IMR-90 (cell line): Measurements from ENCODE around the gene PHAF1. TPM values are rescaled to one million over a fixed set of nuclear protein-coding genes. Genes with fewer than 3 reads are reported as not detected.

Experiments used
- ATAC-seq: fragments of 200-7000 bp; cut with Tn5 transposase; 2 replicates; pipeline ENCODE4 v1.9.1; 2020; ENCODE audit warnings: low read depth, mild to moderate bottlenecking, moderate library complexity
- BruUV-seq: library from RNA; stranded (reverse); fragments of 400-500 nt; replicated peaks from 2 replicates; lab custom pipeline; 2021; lab: Mats Ljungman, UMichigan
- CTCF ChIA-PET: fragments of 300-600 bp; formaldehyde crosslinking; extraction: SDS; loops from one replicate; lab custom pipeline; 2021; ENCODE audit warnings: antibody characterized with exemption; lab: Yijun Ruan, JAX
- POLR2A ChIA-PET: fragments of 300-600 bp; sonication (Branson Sonifier 250); formaldehyde crosslinking; loops from one replicate; lab custom pipeline; 2022; ENCODE audit warnings: antibody characterized with exemption; ENCODE audit not compliant: unreplicated experiment; lab: Charles Lee
- DNase-seq: peaks from one replicate; pipeline ENCODE4 v3.0.0; 2013
- H2AFZ ChIP-seq: replicated peaks from 2 replicates; pipeline ENCODE3; 2013; ENCODE audit warnings: low read length, mild to moderate bottlenecking; ENCODE audit not compliant: poor library complexity
- H2AK5ac ChIP-seq: 2 replicates; pipeline ENCODE4 v1.6.1; 2013; ENCODE audit warnings: low read depth, low read length, inconsistent platforms
- H2AK9ac ChIP-seq: replicated peaks from 2 replicates; pipeline ENCODE3; 2013; ENCODE audit warnings: mild to moderate bottlenecking, low read depth, low read length, moderate library complexity; ENCODE audit not compliant: poor library complexity
- H2BK120ac ChIP-seq: 2 replicates; pipeline ENCODE4 v1.6.1; 2013; ENCODE audit warnings: low read depth, low read length, inconsistent platforms
- H2BK15ac ChIP-seq: 3 replicates; pipeline ENCODE4 v1.6.1; 2013; ENCODE audit warnings: low read depth, low read length, inconsistent platforms
- H2BK20ac ChIP-seq: 2 replicates; pipeline ENCODE4 v1.6.1; 2013; ENCODE audit warnings: low read depth, mild to moderate bottlenecking, inconsistent platforms, low read length, moderate library complexity
- H2BK5ac ChIP-seq: 2 replicates; pipeline ENCODE4 v1.6.1; 2013; ENCODE audit warnings: mild to moderate bottlenecking, low read depth, low read length, inconsistent platforms; ENCODE audit not compliant: poor library complexity, severe bottlenecking
- H3K14ac ChIP-seq: replicated peaks from 2 replicates; pipeline ENCODE4 v1.6.1; 2013; ENCODE audit warnings: low read depth, low read length, inconsistent platforms
- H3K18ac ChIP-seq: 2 replicates; pipeline ENCODE4 v1.6.1; 2013; ENCODE audit warnings: low read depth, low read length, control low read depth
- H3K23ac ChIP-seq: 2 replicates; pipeline ENCODE4 v1.6.1; 2013; ENCODE audit warnings: low read depth, low read length, inconsistent platforms
- H3K27ac ChIP-seq: 2 replicates; pipeline ENCODE4 v1.5.1; 2013; ENCODE audit warnings: mild to moderate bottlenecking, control low read depth, low read length; ENCODE audit not compliant: insufficient read depth
- H3K27me3 ChIP-seq: 2 replicates; pipeline ENCODE4 v1.6.1; 2013; ENCODE audit warnings: low read length; ENCODE audit not compliant: control insufficient read depth, insufficient read depth
- H3K36me3 ChIP-seq: 2 replicates; pipeline ENCODE4 v1.6.1; 2013; ENCODE audit warnings: low read length, mixed read lengths; ENCODE audit not compliant: control insufficient read depth, insufficient read depth
- H3K4ac ChIP-seq: 2 replicates; pipeline ENCODE4 v1.6.1; 2013; ENCODE audit warnings: low read depth, low read length, inconsistent platforms
- H3K4me1 ChIP-seq: 2 replicates; pipeline ENCODE4 v1.6.1; 2013; ENCODE audit warnings: low read length, mixed read lengths; ENCODE audit not compliant: control insufficient read depth, insufficient read depth
- H3K4me2 ChIP-seq: 2 replicates; pipeline ENCODE4 v1.6.1; 2013; ENCODE audit warnings: low read depth, mild to moderate bottlenecking, control low read depth, low read length, moderate library complexity
- H3K4me3 ChIP-seq: 2 replicates; pipeline ENCODE4 v1.5.1; 2013; ENCODE audit warnings: low read depth, mild to moderate bottlenecking, control low read depth, low read length, moderate library complexity; ENCODE audit not compliant: insufficient read depth
- H3K56ac ChIP-seq: 2 replicates; pipeline ENCODE4 v1.6.1; 2013; ENCODE audit warnings: low read length, inconsistent platforms; ENCODE audit not compliant: insufficient read depth; ENCODE audit errors: extremely low read depth
- H3K79me1 ChIP-seq, 2 experiments: 2 replicates each; pipeline ENCODE4 v1.6.1; 2013; ENCODE audit warnings: low read length in 2 of 2, inconsistent platforms in 1 of 2, low read depth in 1 of 2
- H3K9ac ChIP-seq: 2 replicates; pipeline ENCODE4 v1.6.1; 2013; ENCODE audit warnings: low read depth, low read length, control low read depth
- H3K9me1 ChIP-seq: 2 replicates; pipeline ENCODE4 v1.6.1; 2013; ENCODE audit warnings: low read length, inconsistent platforms; ENCODE audit not compliant: insufficient read depth
- H3K9me3 ChIP-seq: 2 replicates; pipeline ENCODE4 v1.6.1; 2013; ENCODE audit warnings: low read length; ENCODE audit not compliant: control insufficient read depth, insufficient read depth
- H4K20me1 ChIP-seq: 2 replicates; pipeline ENCODE4 v1.6.1; 2013; ENCODE audit warnings: low read length, inconsistent platforms; ENCODE audit not compliant: insufficient read depth
- H4K5ac ChIP-seq: 2 replicates; pipeline ENCODE4 v1.6.1; 2013; ENCODE audit warnings: mild to moderate bottlenecking, low read depth, low read length, control low read depth
- H4K8ac ChIP-seq, 2 experiments: 2 replicates each; pipeline ENCODE4 v1.6.1; 2013; ENCODE audit warnings: low read depth in 2 of 2, low read length in 2 of 2, control low read depth in 1 of 2, inconsistent platforms in 1 of 2
- H4K91ac ChIP-seq: 2 replicates; pipeline ENCODE4 v1.6.1; 2013; ENCODE audit warnings: low read depth, low read length, inconsistent platforms; ENCODE audit not compliant: insufficient read depth
- MAZ ChIP-seq: IDR thresholded peaks from 2 replicates; pipeline ENCODE4 v1.6.1; 2012; ENCODE audit warnings: low read depth, mild to moderate bottlenecking, low read length, improper control_type of control experiment, moderate library complexity, borderline replicate concordance
- POLR2A ChIP-seq: IDR thresholded peaks from 2 replicates; pipeline ENCODE4 v1.6.1; 2012; ENCODE audit warnings: mild to moderate bottlenecking, low read depth, low read length
- WGBS, 2 experiments: methylation state at CpG; one replicate each; pipeline versions ENCODE4 v1.1.5 to v1.1.7; 2013; ENCODE audit warnings: missing lambda C conversion rate in 2 of 2; ENCODE audit not compliant: insufficient read length in 1 of 2; ENCODE audit errors: extremely low coverage in 2 of 2; 5-methylcytosine and 5-hydroxymethylcytosine counted together
- dilution Hi-C: fragments of 300-500 bp; cut with HindIII; formaldehyde crosslinking; loops from one replicate; pipeline ENCODE4 v1.14.3; 2018; ENCODE audit warnings: low sequenced_read_pairs; ENCODE audit not compliant: unreplicated experiment
- in situ Hi-C: fragments of 300-500 bp; cut with MboI; formaldehyde crosslinking; loops from 3 replicates; pipeline ENCODE4 v1.14.3; 2019; ENCODE audit warnings: low sequenced_read_pairs, inconsistent platforms, mixed read lengths
- intact Hi-C: fragments of 100-400 bp; cut with micrococcal nuclease; formaldehyde crosslinking; loops from 2 replicates; pipeline ENCODE4 v1.10.0; 2022
- polyA plus RNA-seq, 3 experiments: library from polyadenylated mRNA; depleted of rRNA; stranded (reverse); fragments of >200 nt; gene quantifications; 2 replicates each; pipeline ENCODE4 v1.2.3, GENCODE V29; 2012; ENCODE audit warnings: low replicate concordance in 1 of 3
- total RNA-seq: library from RNA; depleted of rRNA; stranded (reverse); fragments of >200 nt; gene quantifications from 2 replicates; pipeline ENCODE4 v1.2.3, GENCODE V29; 2012

The PHAF1 gene
- total and polyA plus RNA-seq, 2 of the 4 experiments (the other 2 are of a cell fraction): 14.0 to 19.8 TPM

- Histone ChIP-seq H3K27ac (peak overlapping the region; percentile 24; the same call in 1 of the 2 replicates), H3K4me2 (peak overlapping the region; percentile 87), H3K4me3 (peak overlapping the region; percentile 86), H3K9ac (peak overlapping the region; percentile 68), H4K5ac (no peak overlapping the region), H3K27me3 (peaks cover 7% of the 10 kb centered on the region; the same call in 1 of the 2 replicates), H3K36me3 (peaks cover 3% of the 10 kb centered on the region; the same call in 1 of the 2 replicates), H2AK9ac (peak overlapping the region; percentile 96), H4K20me1 (peaks cover 30% of the 10 kb centered on the region), H2BK15ac (no peak overlapping the region), H3K23ac (peak overlapping the region; percentile 30; the same call in 1 of the 2 replicates), H3K56ac (no peak overlapping the region), H2BK5ac (no peak overlapping the region), H3K9me1 (peaks cover 5% of the 10 kb centered on the region; the same call in 1 of the 2 replicates), H3K18ac (no peak overlapping the region), H2BK120ac (no peak overlapping the region), H4K91ac (peak overlapping the region; percentile 11; the same call in 1 of the 2 replicates), H3K4ac (peak overlapping the region; percentile 75), H3K4me1 (peaks cover 14% of the 10 kb centered on the region; the same call in 1 of the 2 replicates), H3K79me1 (peaks cover 10 to 25% of the 10 kb centered on the region in 2 experiments; a peak in 2 of 4 replicates), H2AK5ac (peak overlapping the region; percentile 76; the same call in 1 of the 2 replicates), H2BK20ac (no peak overlapping the region), H3K14ac (peak overlapping the region; percentile 77), H2AFZ (peak overlapping the region; percentile 99), H3K9me3 (no peaks in the 10 kb centered on the region), H4K8ac (peak overlapping the region; percentile 60 to 84; a peak in 2 of 4 replicates)
- in situ Hi-C loops: loop anchor here (5.0 kb wide), 1 partner anchor 197 kb away; the partner anchor contains the start of gene CES3
- intact Hi-C loops: loop anchor here (1.0 to 10.0 kb wide), 2 partner anchors 26 to 264 kb away; no protein-coding TSS in a partner anchor
- POLR2A ChIA-PET: no interaction called here
- 0% methylated on average over 4 of the region's 34 CpGs; no CpG with 5 or more reads in 1 of the 2 experiments for whole genome bisulfite sequencing, 2 experiments
- DNase-seq (no peak), ATAC-seq (peak; percentile 7; the same call in 1 of the 2 replicates)
- no TSS peak for BruUV-seq
- no peak for TF ChIP-seq POLR2A
- 0 out of 2 replicates have a peak, but pooled peaks have one; percentile 7 for TF ChIP-seq MAZ
- dilution Hi-C loops: no loop called here
- CTCF ChIA-PET: interaction anchor here (0.9 kb wide), 1 partner anchor 141 kb away, joined by 3 read pairs; no protein-coding TSS in a partner anchor
Measured at GRCh38 chr16:67158637-67159600, 49.2 kb downstream of the PHAF1 start.
